Measurements from ENCODE around the gene HYAL2. TPM values are rescaled to one million over a fixed set of nuclear protein-coding genes. Genes with fewer than 3 reads are reported as not detected.
A peak's percentile ranks its signal among the peaks of the same experiment; 100 is the strongest.

The HYAL2 gene
- polyA plus RNA-seq, 4 donors: 11.0 to 124 (median 23.6) TPM

GRCh38 chr3:50268703-50269451 is 53.7 kb downstream of the HYAL2 start, which contains the start of gene SEMA3B:
SEMA3B (plus strand) TSS chr3:50269147; CDS start chr3:50269241, 94 bp downstream.
- FAIRE-seq: no peak
- no peaks in the 10 kb centered on the region for H3K9me3 ChIP-seq (ENCODE audit: control insufficient read depth in 2 of 2, insufficient read depth in 1 of 2, low read depth in 1 of 2, low read length in 1 of 2)
- peak; percentile 95 to 96 for DNase-seq
- peak within 1 kb of the TSS; percentile 93 to 99 (median 98) for H3K27ac ChIP-seq (ENCODE audit: low read depth in 1 of 3, low read length in 2 of 3)
- H3K27me3 ChIP-seq (ENCODE audit: control insufficient read depth in 3 of 3, insufficient read depth in 3 of 3, low read length in 3 of 3): peaks cover 0 to 9% (median 0%) of the 10 kb centered on the region in 3 donors
- whole genome bisulfite sequencing, 3 donors: 10 to 39% (median 29%) methylated on average over 15 to 21 of the region's 21 CpGs
- peaks cover 4 to 96% (median 4%) of the 10 kb centered on the region in 3 donors for H3K4me1 ChIP-seq (ENCODE audit: control insufficient read depth in 3 of 3, insufficient read depth in 2 of 3, low read depth in 1 of 3, low read length in 2 of 3)
- peaks cover 0 to 35% (median 0%) of the 10 kb centered on the region in 3 donors for H3K36me3 ChIP-seq (ENCODE audit: control insufficient read depth in 3 of 3, insufficient read depth in 2 of 3, low read depth in 1 of 3, low read length in 3 of 3)
- H3K4me3 ChIP-seq (ENCODE audit: low read depth in 1 of 3, low read length in 3 of 3): peak within 1 kb of the TSS in 2 of 3 donors; percentile 65 to 66

- peaks cover 4 to 94% (median 4%) of the 10 kb centered on the region in 3 donors for H3K4me1 ChIP-seq (ENCODE audit: control insufficient read depth in 3 of 3, insufficient read depth in 2 of 3, low read depth in 1 of 3, low read length in 2 of 3)
- H3K27me3 ChIP-seq (ENCODE audit: control insufficient read depth in 3 of 3, insufficient read depth in 3 of 3, low read length in 3 of 3): peaks cover 0 to 3% (median 0%) of the 10 kb centered on the region in 3 donors
- H3K27ac ChIP-seq (ENCODE audit: low read depth in 1 of 3, low read length in 2 of 3): peak overlapping the region; percentile 93 to 99 (median 98)
- no peak overlapping the region for H3K4me3 ChIP-seq (ENCODE audit: low read depth in 1 of 3, low read length in 3 of 3)
- 20 to 37% (median 27%) methylated on average over 3 of the region's 3 CpGs for WGBS, 3 donors
- no peaks in the 10 kb centered on the region for H3K9me3 ChIP-seq (ENCODE audit: control insufficient read depth in 2 of 2, insufficient read depth in 1 of 2, low read depth in 1 of 2, low read length in 1 of 2)
- H3K36me3 ChIP-seq (ENCODE audit: control insufficient read depth in 3 of 3, insufficient read depth in 2 of 3, low read depth in 1 of 3, low read length in 3 of 3): peaks cover 0 to 29% (median 0%) of the 10 kb centered on the region in 3 donors
- DNase-seq (peak in 1 of 2 donors; percentile 36), FAIRE-seq (no peak)
Measured at GRCh38 chr3:50268276-50268675, 54.3 kb downstream of the HYAL2 start.

Other genes starting within 250 kb of the HYAL2 start
- gene RBM5, start 233.8 kb downstream of the HYAL2 start, polyA plus RNA-seq: 100 to 1,000 TPM in 1 of 4 donors, 10 to 100 TPM in 3; 57.1 to 216 (median 84.3) TPM
- 10 to 100 TPM in 1 of 4 donors, 1 to 10 TPM in 3; 3.0 to 35.7 (median 4.3) TPM for gene SEMA3F, start 167.4 kb downstream of the HYAL2 start, polyA plus RNA-seq
- gene GNAT1, start 131.1 kb downstream of the HYAL2 start, polyA plus RNA-seq: not detected
- 1 to 10 TPM in 2 of 4 donors, not detected in 2; 2.1 to 2.4 TPM for gene SLC38A3, start 117.5 kb downstream of the HYAL2 start, polyA plus RNA-seq
- 100 to 1,000 TPM in 2 of 4 donors, 10 to 100 TPM in 2; 23.9 to 117 (median 81.9) TPM for gene GNAI2, start 86.5 kb downstream of the HYAL2 start, polyA plus RNA-seq
- 100 to 1,000 TPM in 3 of 4 donors, 10 to 100 TPM in 1; 39.2 to 204 (median 154) TPM for gene SEMA3B, start 53.6 kb downstream of the HYAL2 start, polyA plus RNA-seq
- under 1 TPM in 3 of 4 donors, not detected in 1; 0.21 to 0.54 (median 0.30) TPM for gene LSMEM2, start 43.7 kb downstream of the HYAL2 start, polyA plus RNA-seq
- gene IFRD2, start 30.3 kb downstream of the HYAL2 start, polyA plus RNA-seq: 10 to 100 TPM; 46.3 to 93.4 (median 71.0) TPM
- 1 to 10 TPM; 1.6 to 4.1 (median 2.5) TPM for gene HYAL3, start 23.3 kb downstream of the HYAL2 start, polyA plus RNA-seq
- gene NAA80, start 23.3 kb downstream of the HYAL2 start, polyA plus RNA-seq: 1 to 10 TPM; 2.4 to 8.5 (median 7.3) TPM
- 10 to 100 TPM in 1 of 4 donors, 1 to 10 TPM in 3; 1.1 to 11.1 (median 3.7) TPM for gene HYAL1, start 19.2 kb downstream of the HYAL2 start, polyA plus RNA-seq
- 10 to 100 TPM; 26.8 to 46.2 (median 30.6) TPM for gene TUSC2, start 5.5 kb upstream of the HYAL2 start, polyA plus RNA-seq
- 10 to 100 TPM; 16.3 to 39.0 (median 26.2) TPM for gene RASSF1, start 18.1 kb upstream of the HYAL2 start, polyA plus RNA-seq
- 1 to 10 TPM in 2 of 4 donors, under 1 TPM in 2; 0.43 to 2.5 (median 1.2) TPM for gene ZMYND10, start 23.0 kb upstream of the HYAL2 start, polyA plus RNA-seq
- gene NPRL2, start 28.0 kb upstream of the HYAL2 start, polyA plus RNA-seq: 10 to 100 TPM; 16.2 to 31.8 (median 21.3) TPM
- gene CYB561D2, start 28.1 kb upstream of the HYAL2 start, polyA plus RNA-seq: 10 to 100 TPM; 25.8 to 39.1 (median 30.9) TPM
- gene TMEM115, start 36.8 kb upstream of the HYAL2 start, polyA plus RNA-seq: 10 to 100 TPM; 24.8 to 49.1 (median 31.0) TPM
- 1 to 10 TPM in 1 of 4 donors, under 1 TPM in 3; 0.22 to 5.3 (median 0.89) TPM for gene CACNA2D2, start 180.9 kb upstream of the HYAL2 start, polyA plus RNA-seq
- 1 to 10 TPM; 1.1 to 3.9 (median 2.9) TPM for gene C3orf18, start 245.0 kb upstream of the HYAL2 start, polyA plus RNA-seq
- gene HEMK1, start 246.8 kb upstream of the HYAL2 start, polyA plus RNA-seq: 10 to 100 TPM; 13.9 to 30.1 (median 16.0) TPM